NCI-H187 treated with DMSO at 0.1 percent for 48 hours (cell line): Measurements from ENCODE around the gene B4GALT6.

Experiments used
- DNase-seq: peaks from one replicate; lab custom pipeline; 2025; lab: John Stamatoyannopoulos, UW

The B4GALT6 gene

DNA sequence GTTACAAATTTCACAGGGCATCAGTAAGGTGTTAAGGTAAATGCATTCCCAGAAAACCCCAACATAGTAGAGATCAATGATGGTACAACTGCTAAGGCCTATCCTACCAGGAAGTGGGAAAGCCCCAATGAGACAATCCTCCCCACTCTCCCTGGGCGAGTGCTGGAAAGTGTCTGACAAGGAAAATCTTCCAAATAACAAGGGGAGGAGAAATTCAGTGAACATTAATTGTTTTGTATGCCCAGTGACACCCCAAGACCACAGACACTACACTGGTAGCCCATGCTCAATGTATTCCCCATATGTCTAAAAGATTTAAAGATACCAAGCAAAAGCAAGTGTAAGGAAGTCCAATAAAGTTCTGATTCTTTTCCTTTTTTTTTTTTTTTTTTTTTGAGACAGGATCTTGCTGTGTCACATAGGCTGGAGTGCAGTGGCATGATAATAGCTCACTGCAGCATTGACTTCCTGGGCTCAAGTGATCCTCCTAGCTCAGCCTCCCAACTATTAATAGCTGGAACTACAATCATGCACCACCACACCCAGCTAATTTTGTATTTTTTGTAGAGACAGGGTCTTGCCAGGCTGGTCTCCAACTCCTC, 24.7 kb downstream of the B4GALT6 start:
- no peak for DNase-seq

DNA sequence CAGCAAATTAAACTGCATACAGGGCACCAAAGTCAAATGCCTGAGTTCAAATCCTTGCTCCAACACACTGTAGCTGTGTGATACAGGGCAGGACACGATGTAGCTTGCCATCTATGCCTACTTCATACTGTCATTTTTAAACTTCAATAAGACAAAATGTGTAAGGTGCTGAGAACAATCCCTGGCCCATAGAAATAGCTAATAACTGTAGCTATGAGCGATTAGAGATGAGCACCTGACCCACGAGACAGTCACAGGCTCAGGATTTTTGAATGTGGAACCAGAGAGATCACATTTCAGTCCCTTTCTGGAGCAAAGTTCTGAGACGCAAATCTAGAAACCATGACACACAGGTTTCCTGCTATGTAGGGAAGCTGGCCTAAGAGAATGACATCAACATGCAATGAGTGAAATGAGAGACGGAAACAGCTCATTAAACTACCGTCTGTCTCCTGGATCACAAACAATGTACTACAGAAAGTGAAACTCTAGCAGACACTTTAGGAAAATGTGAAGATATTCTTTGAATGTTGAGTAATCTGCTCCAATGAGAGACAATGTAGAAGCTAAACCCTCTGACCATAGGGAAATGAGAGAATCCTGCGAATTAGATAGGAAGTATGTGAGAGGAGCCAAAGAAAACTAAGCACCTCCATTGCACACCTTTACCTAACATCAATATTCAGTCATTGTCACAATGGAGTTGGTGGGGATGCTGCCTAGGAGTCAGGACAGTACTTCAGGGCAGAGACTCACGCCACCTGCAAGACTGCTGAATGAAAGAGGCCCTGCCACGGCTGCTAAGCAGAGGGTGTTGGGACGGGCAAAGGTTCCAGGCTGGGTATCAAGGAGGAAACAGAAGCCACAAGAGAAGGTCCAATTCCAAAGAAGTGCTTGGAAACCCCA, 25.5 kb downstream of the B4GALT6 start:
- DNase-seq: no peak

DNA sequence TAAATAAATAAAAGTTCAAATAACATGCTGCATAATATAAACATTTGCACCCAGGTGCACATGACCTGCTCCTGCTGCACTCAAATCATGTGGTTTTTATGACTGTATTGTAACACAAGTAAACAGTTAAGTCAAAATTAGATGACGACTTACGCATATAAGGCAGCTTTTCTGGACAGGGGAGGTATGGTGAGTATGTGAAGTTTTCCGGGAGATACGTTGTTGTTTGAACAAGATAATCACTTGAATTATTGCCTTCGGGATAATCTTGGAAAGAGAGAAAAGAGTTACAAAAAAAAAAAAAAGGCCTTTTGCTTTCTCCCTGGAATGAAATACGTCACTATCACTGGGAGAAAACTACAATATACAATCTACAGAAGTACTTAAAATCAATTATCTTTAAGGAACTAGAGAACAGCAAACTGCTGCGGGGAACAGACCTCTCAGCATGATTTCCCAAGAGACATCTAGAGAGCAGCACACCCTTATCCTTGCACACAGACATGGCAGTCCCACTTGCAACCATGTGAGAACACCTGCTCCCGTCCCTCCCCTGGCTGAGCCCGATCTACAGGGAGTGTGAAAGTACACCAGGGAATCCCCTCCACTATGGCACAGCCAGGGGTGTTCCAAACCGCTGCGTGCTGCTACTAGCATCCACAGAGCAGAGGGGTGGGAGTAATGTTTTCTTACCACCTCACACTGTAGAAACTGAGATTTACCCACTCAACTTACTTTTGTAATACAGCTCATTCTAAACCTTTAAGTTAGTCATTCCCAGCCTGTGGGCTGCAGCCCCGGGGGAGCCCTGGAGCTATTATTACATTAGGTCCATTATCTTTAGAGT, 26.3 kb downstream of the B4GALT6 start:
- DNase-seq: peak; percentile 61

DNA sequence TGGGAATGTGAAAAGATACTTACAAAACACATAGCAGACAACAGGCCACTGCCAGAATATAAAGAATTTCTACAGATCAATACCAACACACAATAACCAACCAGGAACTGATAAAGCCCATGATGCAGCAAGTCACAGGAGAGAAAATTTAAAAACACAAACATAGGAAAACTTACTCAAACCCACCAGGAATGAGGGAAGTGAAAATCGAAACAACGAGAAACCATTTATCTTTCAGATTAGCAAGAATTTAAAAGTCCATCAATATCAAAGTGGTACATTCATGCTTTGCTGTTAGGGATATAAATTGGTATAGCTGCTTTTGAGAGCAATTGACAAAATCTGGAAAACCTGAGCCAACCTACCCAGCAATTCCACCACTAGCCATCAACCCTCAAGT, 27.6 kb downstream of the B4GALT6 start:
- no peak for DNase-seq

DNA sequence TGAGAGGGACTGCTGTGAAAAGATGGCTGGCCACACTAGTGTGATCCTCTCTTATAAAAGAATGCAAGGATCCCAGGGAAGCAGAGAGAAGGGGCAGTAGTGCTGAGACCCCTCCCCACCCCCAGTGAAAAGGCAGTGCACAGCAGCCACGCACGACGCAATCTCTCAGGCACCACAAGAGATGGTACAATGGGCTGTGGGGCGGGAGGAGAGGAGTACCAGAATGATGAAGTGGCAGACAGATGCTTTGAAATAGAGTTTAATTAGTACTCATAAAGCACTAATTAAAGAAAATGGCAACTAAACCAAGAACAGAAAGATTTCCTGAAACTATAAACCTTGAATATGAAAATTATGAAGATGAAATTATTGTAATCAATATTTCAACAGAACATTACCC, 29.0 kb downstream of the B4GALT6 start:
- DNase-seq: no peak

DNA sequence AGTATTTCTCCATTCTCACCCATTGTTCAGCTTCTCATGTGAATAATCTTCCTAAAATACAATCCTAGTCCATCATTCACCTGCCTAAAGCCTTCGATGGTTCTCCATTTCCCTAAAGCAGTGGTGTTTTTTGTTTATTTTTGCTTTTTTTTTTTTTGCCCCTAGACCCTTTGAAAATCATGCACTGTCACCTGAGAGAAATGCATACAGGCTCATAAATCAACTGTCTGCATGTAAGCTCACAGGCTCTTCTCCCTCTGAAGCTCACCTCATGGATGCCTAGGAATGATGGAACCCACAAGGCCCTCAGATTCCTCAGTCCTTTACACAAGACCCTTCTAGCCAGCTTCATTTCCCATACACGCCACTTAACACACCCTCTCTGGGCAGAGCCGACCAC, 31.5 kb downstream of the B4GALT6 start:
- DNase-seq: no peak

DNA sequence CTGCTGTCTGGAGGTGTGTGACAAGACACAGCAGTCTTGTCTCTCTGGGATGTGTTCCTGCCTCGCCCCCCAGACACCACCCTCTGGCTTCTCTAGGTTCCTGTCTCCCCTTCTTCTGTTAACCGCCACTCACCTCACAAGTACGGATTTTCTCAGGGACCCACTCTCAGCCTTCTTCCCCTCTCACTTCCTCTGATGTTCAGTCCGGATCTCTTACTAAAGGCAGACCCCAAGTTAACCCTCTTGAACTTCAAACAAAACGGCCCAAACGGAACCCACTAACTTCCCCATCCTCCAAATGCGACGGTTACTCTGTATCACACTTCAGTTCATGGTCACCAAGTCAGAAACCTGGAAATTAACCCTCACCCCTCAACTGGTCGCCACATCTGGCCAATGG, 32.0 kb downstream of the B4GALT6 start:
- DNase-seq: no peak

DNA sequence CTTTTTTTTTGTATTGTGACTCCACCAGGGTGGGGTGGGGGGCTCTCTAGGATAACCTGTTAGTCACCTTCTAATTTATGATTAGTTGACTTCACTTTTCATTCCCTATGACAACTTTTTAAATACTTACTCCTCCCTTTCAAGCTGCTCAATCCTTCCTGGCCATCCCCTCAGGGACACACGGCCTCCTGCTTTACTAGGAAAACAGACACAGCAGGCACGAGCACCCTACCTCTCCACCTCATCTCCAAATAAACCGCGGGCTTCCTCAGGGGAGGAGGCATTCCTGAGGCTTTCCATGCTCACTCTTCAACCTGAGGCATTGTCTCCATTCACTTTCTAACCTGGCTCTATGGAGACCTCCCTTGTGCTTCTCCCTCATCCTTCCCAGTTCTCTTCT, 33.0 kb downstream of the B4GALT6 start:
- no peak for DNase-seq

DNA sequence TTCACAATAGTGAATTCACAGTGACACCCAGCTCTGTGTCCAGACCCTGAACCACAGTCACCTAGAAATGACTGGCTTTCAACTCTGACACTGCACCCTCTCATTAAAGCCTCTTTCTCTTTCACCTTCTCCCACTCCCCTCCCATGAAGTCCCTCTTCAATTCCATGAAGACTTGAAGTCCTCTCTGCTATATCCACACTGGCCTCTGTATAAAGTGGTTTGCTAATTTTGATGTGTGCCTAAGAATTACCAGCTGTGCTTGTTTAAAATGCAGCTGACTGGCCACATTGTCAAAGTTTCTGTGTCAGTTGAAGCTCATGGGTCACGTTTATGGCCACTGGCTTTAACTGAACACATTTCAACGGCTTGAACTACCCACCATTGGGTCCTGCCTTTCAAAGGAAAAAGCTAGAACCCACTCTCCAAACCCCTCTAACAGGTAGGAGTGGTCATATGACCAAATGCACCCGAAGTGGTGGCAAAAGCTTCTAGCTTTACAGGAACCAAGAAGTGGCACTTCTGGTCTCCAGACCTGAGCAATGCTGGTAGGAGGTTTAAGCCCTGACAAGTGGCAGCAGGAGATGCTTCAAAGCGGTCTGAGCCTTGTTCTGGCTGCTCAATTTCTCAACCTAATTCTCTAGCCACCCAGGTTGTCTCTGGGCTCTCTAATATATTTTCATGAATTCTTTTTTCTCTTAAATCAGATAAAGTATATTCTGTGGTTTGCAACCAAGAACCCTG, 34.2 kb downstream of the B4GALT6 start:
- DNase-seq: no peak

DNA sequence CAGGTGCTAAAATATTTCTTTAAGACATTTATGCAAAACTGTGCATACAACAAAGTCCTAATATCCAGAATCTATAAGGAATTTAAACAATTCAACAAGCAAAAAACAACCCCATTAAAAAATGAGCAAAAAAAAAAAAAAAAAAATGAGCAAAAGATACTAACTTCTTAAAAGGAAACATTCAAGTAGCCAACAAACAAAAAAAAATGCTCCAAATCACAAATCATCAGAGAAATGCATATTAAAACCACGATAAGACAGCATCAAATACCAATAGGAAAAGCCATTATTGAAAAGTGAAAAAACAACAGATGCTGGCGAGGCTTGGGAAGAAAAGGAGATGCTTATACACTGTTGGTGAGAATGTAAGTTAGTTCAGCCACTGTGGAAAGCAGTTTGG, 34.9 kb downstream of the B4GALT6 start:
- no peak for DNase-seq

DNA sequence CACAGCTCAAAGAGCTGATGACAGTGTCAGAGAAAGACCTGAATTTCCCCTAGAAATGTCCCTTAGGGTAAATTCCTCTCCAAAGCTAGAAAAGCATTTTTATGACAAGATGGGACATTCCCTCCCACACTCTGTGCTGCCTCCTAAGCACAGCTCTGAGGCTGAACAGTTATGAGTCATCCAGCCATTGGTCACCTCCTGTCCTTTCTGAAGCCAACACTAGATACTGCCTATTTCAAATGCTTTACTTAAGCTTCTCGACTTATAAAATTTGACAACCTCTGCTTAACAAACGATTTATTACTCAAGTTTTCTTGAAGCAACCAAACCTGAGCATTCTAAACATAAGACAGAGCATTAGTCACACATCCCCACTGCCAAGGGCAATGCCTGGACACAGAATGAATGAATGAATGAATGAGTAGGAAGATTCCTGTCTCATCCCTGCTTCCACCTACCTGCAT, 35.4 kb downstream of the B4GALT6 start:
- no peak for DNase-seq

DNA sequence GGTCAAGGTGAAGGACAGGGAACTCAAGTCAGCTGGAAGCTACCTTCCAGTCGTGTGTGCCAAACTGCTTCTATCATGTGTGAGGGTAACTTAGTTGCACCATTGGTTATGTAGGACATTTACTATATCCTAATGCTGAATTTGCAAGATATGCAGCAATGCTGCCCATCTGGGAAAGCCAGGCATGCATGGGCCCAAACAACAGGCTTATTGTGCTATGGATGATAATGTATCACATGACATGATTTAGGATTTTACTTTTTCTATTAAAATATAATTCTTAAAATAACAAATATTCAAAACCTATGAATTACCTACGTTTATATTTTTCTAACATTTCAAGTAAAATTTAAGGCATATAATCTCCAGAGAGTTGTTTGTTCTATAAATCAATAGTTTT, 35.9 kb downstream of the B4GALT6 start:
- DNase-seq: no peak

DNA sequence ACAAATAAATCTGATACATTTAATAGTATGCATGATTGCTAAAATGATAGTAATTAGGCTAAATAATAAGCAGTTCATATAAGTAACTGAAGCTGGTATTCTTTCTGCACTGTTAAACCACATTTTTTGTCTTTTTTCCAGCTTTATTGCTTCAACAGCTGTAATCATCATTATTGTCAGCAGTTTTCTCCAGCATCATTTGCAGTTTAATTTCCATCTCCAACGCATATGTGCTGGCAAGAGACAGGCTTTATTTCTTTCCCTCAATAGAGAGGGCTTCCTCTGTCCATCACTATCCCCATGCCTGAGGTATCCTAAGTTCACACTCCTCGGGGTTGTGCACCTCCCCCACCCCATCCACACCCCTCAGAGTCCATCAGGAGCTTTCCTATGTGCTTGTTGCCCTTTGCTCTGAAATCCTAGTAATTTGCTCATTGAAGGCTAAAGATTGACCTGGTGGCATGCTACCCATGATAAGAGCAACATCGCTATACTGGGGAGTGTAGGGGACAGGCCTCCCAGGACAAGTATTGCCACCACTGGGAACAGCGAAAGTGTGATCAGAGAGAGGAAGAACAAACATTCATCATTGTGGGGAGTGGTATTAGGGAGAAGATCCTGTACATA, 37.1 kb downstream of the B4GALT6 start:
- DNase-seq: no peak

DNA sequence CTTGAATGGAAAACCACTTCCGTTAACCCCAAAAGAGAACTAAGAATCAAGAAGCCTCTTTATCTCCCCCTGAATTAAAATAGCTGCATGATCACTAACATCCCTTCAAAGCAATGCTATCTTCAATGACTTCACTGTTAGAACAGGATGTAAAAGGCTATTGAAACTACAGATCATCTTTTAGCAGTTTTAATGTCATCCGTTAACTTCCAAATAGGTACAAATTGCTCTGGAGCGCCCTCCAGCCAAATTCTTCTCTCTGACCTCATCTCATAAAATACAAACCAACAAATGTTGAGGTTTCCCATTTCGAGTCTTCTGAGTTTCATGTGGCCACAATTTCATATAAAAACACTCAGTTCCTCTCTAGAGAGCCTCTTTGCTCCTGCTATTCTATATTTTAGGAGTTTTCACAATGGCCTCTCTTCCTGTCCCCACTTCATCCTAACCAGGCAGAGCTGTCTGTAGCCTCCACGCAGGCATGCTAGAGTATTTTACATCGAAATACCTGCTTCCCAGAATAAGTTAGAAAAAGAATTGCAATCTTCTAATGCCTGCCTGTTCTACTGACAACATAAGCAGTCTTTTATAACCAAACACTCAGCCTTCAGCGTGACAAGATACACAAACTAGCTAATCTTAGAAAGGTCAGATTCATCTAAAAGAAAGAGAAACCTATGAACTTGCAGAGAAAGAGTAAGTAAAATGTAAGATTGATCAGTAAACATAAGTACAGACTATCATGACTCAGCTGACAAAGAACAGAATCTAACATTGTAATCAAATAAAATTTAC, 37.9 kb downstream of the B4GALT6 start:
- no peak for DNase-seq

DNA sequence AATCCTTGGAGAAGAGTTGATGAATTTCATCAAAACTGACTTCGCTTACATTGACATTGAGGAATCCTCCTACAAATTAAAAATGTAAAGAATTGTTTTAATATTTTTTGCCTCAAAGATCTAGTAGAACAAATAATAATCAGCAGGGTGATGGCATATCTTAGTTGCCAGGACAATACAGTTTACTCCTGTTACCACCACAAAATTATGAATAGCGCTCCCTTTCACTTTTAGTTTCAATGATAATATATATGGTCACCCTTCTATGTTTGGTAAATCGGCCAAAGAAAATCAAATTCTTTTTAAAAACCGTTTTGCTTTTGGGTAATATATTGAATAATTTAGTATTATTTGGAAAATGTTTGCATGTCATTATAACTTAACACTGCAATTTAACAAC, 39.0 kb downstream of the B4GALT6 start:
- DNase-seq: no peak

DNA sequence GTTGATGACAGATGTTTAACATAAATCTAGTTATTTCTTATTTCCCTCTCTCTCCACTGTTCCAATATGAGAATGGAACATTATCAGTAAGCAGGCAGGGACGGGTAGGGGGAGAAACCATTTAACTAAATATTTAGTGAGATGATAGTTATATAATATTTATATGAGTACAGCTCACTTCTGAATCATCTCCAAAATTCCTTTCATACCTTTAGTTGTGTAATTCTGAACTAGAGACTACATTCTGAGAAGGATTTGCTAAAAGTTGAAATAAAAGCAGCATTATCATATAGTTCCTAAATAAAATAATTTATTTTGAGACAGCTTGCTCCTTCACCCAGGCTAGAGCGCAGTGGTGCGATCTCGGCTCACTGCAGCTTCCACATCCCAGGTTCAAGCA, 41.4 kb downstream of the B4GALT6 start:
- no peak for DNase-seq

DNA sequence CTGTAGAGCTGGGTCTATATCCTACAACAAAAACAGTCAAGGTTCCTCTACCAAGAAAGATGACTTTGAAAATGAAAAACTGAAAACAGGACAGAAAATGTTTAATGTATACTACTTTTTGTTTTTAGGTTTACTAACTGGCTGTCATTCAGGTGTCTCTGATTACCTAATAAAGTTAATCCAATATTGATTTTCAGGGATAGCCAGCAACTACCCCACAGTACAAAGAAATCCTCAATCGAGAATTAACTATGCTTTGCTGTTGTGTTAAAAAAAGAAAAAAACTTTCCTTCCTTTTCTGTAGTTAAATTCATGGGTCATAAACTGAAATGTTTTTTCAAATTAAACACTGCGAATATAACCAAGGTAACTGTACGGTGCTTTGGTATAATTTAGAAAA, 46.9 kb downstream of the B4GALT6 start:
- DNase-seq: no peak

DNA sequence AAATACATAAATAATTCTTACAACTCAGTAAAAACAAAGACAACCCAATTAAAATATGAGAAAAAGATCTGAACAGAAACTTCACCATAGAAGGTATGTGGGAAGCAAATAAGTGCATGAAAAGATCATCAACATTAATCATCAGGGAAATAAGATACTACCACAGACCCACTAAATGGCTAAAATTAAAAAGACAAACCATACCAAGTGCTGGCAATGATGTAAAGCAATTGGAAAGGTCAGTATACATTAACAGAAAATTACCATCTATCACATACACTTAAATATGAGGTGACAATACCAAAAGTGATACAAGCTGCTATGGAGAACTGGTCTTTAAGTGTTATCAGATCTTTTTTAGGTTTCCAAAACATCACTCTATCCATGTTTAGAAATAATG, 48.0 kb downstream of the B4GALT6 start:
- no peak for DNase-seq

DNA sequence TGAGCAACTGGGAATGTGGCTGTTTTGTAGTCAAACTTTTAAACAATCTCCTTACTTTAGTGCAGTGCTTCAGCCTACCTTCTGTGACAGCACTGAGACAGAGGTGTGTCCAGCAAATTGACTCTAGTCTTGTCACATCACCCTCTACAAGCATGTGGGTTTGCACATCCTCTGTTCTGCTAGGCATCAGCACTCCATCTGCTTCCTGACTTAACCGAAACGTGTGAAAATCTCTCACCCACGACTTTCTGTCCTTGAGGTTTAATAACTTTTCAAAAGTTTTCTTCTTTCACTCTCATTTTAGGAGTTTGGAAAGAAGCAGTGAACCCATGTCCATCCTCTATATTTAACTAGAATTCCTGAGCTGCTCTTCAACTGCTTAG, 50.1 kb downstream of the B4GALT6 start:
- no peak for DNase-seq

DNA sequence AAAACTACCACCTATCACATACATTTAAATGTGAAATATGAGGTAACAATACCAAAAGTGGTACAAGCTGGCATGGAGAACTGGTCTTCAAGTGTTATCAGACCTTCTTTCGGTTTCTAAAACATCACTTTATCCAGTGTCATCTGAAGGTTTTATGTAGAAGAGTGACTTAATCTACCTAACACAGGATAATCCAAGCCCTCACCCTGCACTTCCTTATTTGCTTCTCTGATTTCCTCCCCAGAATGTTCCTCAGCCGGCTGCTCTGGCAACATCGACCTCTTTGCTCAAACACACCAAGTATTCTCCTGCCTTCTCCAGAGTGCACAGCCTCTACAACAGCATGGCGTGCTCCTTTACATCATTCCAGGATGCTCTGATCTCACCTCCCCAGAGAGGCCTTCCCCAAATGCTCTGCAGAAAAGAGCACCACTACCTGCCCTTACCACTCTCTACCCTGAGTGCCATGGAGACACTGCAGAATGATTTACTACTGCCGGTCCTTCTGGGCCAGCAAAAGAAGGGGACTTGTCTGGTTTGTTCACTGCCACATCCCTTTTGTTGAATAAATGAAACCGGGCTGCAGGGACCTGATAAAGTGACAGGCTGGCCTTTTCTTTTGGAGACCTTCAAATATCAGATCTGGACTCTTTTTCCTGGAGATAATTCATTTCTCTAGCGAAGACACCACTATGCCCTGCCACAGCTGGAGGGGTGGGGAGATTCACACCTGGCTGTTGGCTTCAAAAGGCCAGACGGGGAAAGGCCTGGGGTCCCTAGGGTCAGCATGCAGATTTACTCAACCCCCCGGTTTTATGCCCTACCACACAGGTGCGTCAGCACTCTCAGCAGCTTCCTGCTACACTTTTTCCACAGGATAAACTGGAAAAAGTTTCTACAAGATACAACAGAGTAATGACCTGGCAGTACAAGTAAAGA, 50.7 kb downstream of the B4GALT6 start:
- DNase-seq: no peak
